ENCODE measurements around the gene PTTG1IP. TPM values are rescaled to one million over a fixed set of nuclear protein-coding genes. Genes with fewer than 3 reads are reported as not detected.

Gene PTTG1IP
- total RNA-seq, 1 donor from 2014 or later: 172 TPM

GRCh38 chr21:44822484-44823178 is 50.9 kb downstream of the PTTG1IP start:
- DNase-seq: no peak

- DNase-seq: no peak
Measured at GRCh38 chr21:44820851-44821250, 52.6 kb downstream of the PTTG1IP start.

- DNase-seq: no peak
Measured at GRCh38 chr21:44819283-44820243, 53.9 kb downstream of the PTTG1IP start.

- no peak for DNase-seq
Measured at GRCh38 chr21:44818640-44819011, 54.9 kb downstream of the PTTG1IP start.

GRCh38 chr21:44817914-44818639 is 55.4 kb downstream of the PTTG1IP start, which contains the start of gene SUMO3:
SUMO3 (minus strand) TSS chr21:44818062; CDS start chr21:44817968, 94 bp downstream.
- DNase-seq: peak; percentile 91

GRCh38 chr21:44817506-44817880 is 56.0 kb downstream of the PTTG1IP start:
- peak; percentile 95 for DNase-seq

- DNase-seq: no peak
Measured at GRCh38 chr21:44816761-44817505, 56.6 kb downstream of the PTTG1IP start.

- DNase-seq: no peak
Measured at GRCh38 chr21:44815852-44816628, 57.5 kb downstream of the PTTG1IP start.

- no peak for DNase-seq
Measured at GRCh38 chr21:44815225-44815624, 58.3 kb downstream of the PTTG1IP start.

GRCh38 chr21:44814498-44815023 is 58.9 kb downstream of the PTTG1IP start:
- no peak for DNase-seq

GRCh38 chr21:44813727-44814126 is 59.8 kb downstream of the PTTG1IP start:
- DNase-seq: no peak

- no peak for DNase-seq
Measured at GRCh38 chr21:44813149-44813548, 60.3 kb downstream of the PTTG1IP start.

GRCh38 chr21:44812640-44813039 is 60.9 kb downstream of the PTTG1IP start:
- DNase-seq: no peak

GRCh38 chr21:44810779-44811178 is 62.7 kb downstream of the PTTG1IP start:
- DNase-seq: no peak

GRCh38 chr21:44805859-44806258 is 67.6 kb downstream of the PTTG1IP start:
- DNase-seq: no peak

GRCh38 chr21:44805226-44805625 is 68.3 kb downstream of the PTTG1IP start:
- no peak for DNase-seq

GRCh38 chr21:44804762-44805161 is 68.7 kb downstream of the PTTG1IP start:
- DNase-seq: no peak

- DNase-seq: no peak
Measured at GRCh38 chr21:44803651-44804050, 69.8 kb downstream of the PTTG1IP start.

GRCh38 chr21:44802396-44803153 is 70.9 kb downstream of the PTTG1IP start:
- DNase-seq: no peak

All from tongue (tissue), 2 donors.